Immature natural killer cell (primary cell): ENCODE results near the gene GNA15. TPM values are rescaled to one million over a fixed set of nuclear protein-coding genes. Genes with fewer than 3 reads are reported as not detected.
A peak's percentile ranks its signal among the peaks of the same experiment; 100 is the strongest.

Experiments used
- DNase-seq, 3 donors: peaks; one replicate each; pipeline ENCODE4 v3.0.0; 2022; ENCODE audit warnings: mixed read lengths in 1 of 3
- H3K27ac Mint-ChIP-seq, 6 donors: one replicate each; pipeline ENCODE4 v1.8.0; 2020; ENCODE audit warnings: mixed read lengths in 6 of 6, mild to moderate bottlenecking in 5 of 6, inconsistent platforms in 4 of 6, moderate library complexity in 3 of 6
- H3K27me3 Mint-ChIP-seq, 3 donors: one replicate each; pipeline ENCODE4 v1.8.0; 2020 to 2021; ENCODE audit warnings: low read depth in 3 of 3, mild to moderate bottlenecking in 3 of 3, mixed read lengths in 3 of 3, moderate library complexity in 3 of 3, inconsistent platforms in 1 of 3
- H3K36me3 Mint-ChIP-seq, 3 donors: one replicate each; pipeline ENCODE4 v1.8.0; 2020; ENCODE audit warnings: mixed read lengths in 3 of 3, inconsistent platforms in 2 of 3, mild to moderate bottlenecking in 2 of 3
- H3K4me1 Mint-ChIP-seq, 2 donors: one replicate each; pipeline ENCODE4 v1.8.0; 2020; ENCODE audit warnings: inconsistent platforms in 2 of 2, mild to moderate bottlenecking in 2 of 2, mixed read lengths in 2 of 2, moderate library complexity in 1 of 2
- H3K4me3 Mint-ChIP-seq, 5 donors: one replicate each; pipeline ENCODE4 v1.8.0; 2020; ENCODE audit warnings: mild to moderate bottlenecking in 5 of 5, mixed read lengths in 5 of 5, inconsistent platforms in 3 of 5, moderate library complexity in 3 of 5
- H3K9me3 Mint-ChIP-seq, 6 donors: one replicate each; pipeline ENCODE4 v1.8.0; 2020; ENCODE audit warnings: mild to moderate bottlenecking in 6 of 6, mixed read lengths in 6 of 6, inconsistent platforms in 4 of 6, moderate library complexity in 3 of 6
- polyA plus RNA-seq, 3 donors: library from polyadenylated mRNA; unstranded; fragments of 300-500 nt; fragmentation: Illumina TruSeq; gene quantifications; one replicate each; pipeline ENCODE4 v1.2.3, GENCODE V29; 2021

Gene GNA15
- polyA plus RNA-seq, 3 donors from 2014 or later = 0.25 to 2.8 (median 2.3) TPM

DNA sequence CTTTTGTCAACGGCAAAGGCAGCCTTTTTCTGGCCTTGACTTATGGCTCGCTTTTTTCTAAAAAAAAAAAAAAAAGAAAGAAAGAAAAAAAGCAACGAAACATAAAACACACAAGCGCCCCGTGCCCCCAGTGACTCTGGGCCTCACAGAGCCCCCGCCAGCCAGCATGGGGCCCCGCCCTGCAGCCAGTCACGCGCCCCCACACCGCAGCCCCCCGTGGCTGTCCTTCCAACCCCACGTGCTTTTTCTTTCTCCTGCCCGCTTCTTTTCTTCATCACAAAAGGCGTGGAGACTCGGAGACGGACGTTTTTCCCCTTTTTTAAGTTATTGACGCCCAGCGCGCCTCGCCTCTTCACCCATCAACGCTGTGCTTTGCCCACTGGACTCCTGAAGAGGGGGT is 14.4 kb upstream of the GNA15 start:
- H3K27me3 Mint-ChIP-seq = peaks cover 0 to 8% (median 0%) of the 10 kb centered on the region in 3 donors
- no peak overlapping the region for H3K27ac Mint-ChIP-seq
- peaks cover 0 to 1% of the 10 kb centered on the region in 2 donors for H3K4me1 Mint-ChIP-seq
- no peaks in the 10 kb centered on the region for H3K9me3 Mint-ChIP-seq
- H3K36me3 Mint-ChIP-seq = no peaks in the 10 kb centered on the region
- DNase-seq = no peak
- no peak overlapping the region for H3K4me3 Mint-ChIP-seq

GRCh38 chr19:3121821-3122511 is 13.9 kb upstream of the GNA15 start:
- no peak overlapping the region for H3K27ac Mint-ChIP-seq
- DNase-seq = no peak

GRCh38 chr19:3122512-3122870 is 13.3 kb upstream of the GNA15 start:
- no peak for DNase-seq
- Mint-ChIP-seq H3K36me3 (no peaks in the 10 kb centered on the region), H3K4me1 (peaks cover 0 to 1% of the 10 kb centered on the region in 2 donors), H3K9me3 (no peaks in the 10 kb centered on the region), H3K27ac (no peak overlapping the region), H3K4me3 (no peak overlapping the region), H3K27me3 (peaks cover 0 to 8% (median 0%) of the 10 kb centered on the region in 3 donors)

More at GRCh38 chr19:3121821-3122511, 13.9 kb upstream of the GNA15 start:
- peaks cover 0 to 1% of the 10 kb centered on the region in 2 donors for H3K4me1 Mint-ChIP-seq
- H3K27me3 Mint-ChIP-seq = peaks cover 0 to 8% (median 0%) of the 10 kb centered on the region in 3 donors
- H3K9me3 Mint-ChIP-seq = no peaks in the 10 kb centered on the region
- no peaks in the 10 kb centered on the region for H3K36me3 Mint-ChIP-seq
- H3K4me3 Mint-ChIP-seq = no peak overlapping the region

GRCh38 chr19:3123088-3123721 is 12.6 kb upstream of the GNA15 start:
- no peak overlapping the region for H3K27ac Mint-ChIP-seq
- peaks cover 0 to 1% of the 10 kb centered on the region in 2 donors for H3K4me1 Mint-ChIP-seq
- peaks cover 0 to 8% (median 2%) of the 10 kb centered on the region in 3 donors for H3K27me3 Mint-ChIP-seq
- no peak for DNase-seq
- H3K9me3 Mint-ChIP-seq = no peaks in the 10 kb centered on the region
- H3K36me3 Mint-ChIP-seq = no peaks in the 10 kb centered on the region
- no peak overlapping the region for H3K4me3 Mint-ChIP-seq

GRCh38 chr19:3123956-3124355 is 11.9 kb upstream of the GNA15 start:
- Mint-ChIP-seq H3K27ac (no peak overlapping the region), H3K27me3 (peaks cover 0 to 8% (median 2%) of the 10 kb centered on the region in 3 donors), H3K4me3 (no peak overlapping the region), H3K36me3 (no peaks in the 10 kb centered on the region), H3K9me3 (no peaks in the 10 kb centered on the region), H3K4me1 (peaks cover 0 to 1% of the 10 kb centered on the region in 2 donors)
- DNase-seq = no peak

DNA sequence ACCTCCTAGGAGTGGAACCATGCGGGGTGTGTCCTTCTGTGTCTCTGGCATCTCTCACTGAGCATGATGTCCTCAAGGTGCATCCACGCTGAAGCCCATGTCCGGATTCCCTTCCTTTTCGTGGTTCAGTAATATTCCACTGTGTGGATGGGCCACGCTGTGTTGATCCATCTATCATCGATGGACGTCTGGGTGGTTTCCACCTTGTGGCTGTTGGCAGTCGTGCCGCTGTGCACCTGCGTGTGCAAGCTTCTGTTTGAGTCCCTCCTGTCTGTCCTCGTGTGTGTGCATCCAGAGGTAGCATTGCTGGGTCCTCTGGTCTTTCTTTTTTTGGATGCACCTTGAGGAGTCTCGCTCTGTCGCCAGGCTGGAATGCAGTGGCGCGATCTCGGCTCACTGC is 11.2 kb upstream of the GNA15 start:
- Mint-ChIP-seq H3K9me3 (no peaks in the 10 kb centered on the region), H3K4me1 (peaks cover 0 to 1% of the 10 kb centered on the region in 2 donors), H3K4me3 (no peak overlapping the region), H3K27me3 (peaks cover 0 to 8% (median 2%) of the 10 kb centered on the region in 3 donors), H3K27ac (peak overlapping the region in 1 of 6 donors; percentile 65), H3K36me3 (no peaks in the 10 kb centered on the region)
- DNase-seq = no peak

DNA sequence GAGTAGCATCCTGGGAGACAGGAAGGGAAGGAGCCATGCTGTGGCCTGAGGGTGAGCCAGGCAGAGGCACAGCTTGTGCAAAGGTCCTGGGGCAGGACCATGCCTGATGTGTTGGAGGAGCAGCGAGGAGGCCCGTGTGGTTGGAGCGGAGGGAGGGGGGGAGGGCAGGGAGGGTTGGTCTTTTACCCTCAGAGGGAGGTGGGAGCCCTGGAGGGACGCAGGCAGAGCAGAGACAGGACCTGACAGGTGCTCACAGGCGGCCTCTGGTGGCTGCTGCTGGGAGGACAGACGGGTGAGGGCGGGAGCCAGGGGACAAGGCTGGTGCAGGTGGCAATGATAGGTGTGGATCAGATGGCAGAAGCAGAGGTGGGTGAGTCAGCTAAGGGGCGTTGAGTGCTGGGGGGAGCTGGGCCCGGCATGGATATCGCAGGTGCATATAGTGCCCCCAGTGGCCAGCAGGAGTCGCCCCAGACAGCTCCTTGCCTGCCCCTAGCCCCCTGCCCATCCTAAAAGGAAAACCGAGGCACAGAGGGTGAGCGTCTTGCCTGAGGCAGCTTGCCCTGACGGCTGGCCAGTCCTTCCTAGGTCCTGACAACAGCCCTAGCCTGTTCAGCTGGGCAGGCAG is 9.8 kb upstream of the GNA15 start:
- Mint-ChIP-seq H3K27ac (no peak overlapping the region), H3K4me1 (peaks cover 0 to 1% of the 10 kb centered on the region in 2 donors), H3K27me3 (peaks cover 0 to 8% (median 2%) of the 10 kb centered on the region in 3 donors), H3K36me3 (no peaks in the 10 kb centered on the region), H3K4me3 (no peak overlapping the region), H3K9me3 (no peaks in the 10 kb centered on the region)
- DNase-seq = peak; percentile 51 to 61 (median 52)

DNA sequence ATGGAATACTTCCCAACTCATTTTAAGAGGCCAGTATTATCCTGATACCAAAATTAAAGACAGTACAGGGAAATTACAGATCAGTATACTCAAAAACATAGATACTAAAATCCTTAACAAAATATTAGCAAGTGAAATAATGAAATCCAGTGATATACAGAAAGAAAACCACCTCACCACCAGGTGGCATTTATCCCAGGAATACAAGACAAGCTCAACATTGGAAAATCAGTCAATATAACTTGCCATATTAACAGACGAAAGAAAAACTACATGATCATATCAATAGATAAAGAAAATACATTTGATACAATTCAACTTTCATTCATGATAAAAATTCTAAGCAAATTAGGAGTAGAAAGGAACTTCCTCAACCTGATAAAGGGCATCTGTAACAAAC is 6.7 kb upstream of the GNA15 start:
- H3K36me3 Mint-ChIP-seq = no peaks in the 10 kb centered on the region
- peak in 1 of 3 donors; percentile 13 for DNase-seq
- peak overlapping the region in 2 of 6 donors; percentile 33 to 41 for H3K27ac Mint-ChIP-seq
- H3K4me1 Mint-ChIP-seq = peaks cover 14 to 16% of the 10 kb centered on the region in 2 donors
- H3K4me3 Mint-ChIP-seq = no peak overlapping the region
- no peaks in the 10 kb centered on the region for H3K9me3 Mint-ChIP-seq
- H3K27me3 Mint-ChIP-seq = peaks cover 0 to 13% (median 2%) of the 10 kb centered on the region in 3 donors

GRCh38 chr19:3131168-3131567 is 4.7 kb upstream of the GNA15 start:
- Mint-ChIP-seq H3K27me3 (peaks cover 0 to 5% (median 4%) of the 10 kb centered on the region in 3 donors), H3K9me3 (no peaks in the 10 kb centered on the region), H3K4me1 (peaks cover 13 to 17% of the 10 kb centered on the region in 2 donors), H3K27ac (peak overlapping the region in 2 of 6 donors; percentile 21 to 54), H3K4me3 (no peak overlapping the region), H3K36me3 (no peaks in the 10 kb centered on the region)
- no peak for DNase-seq

DNA sequence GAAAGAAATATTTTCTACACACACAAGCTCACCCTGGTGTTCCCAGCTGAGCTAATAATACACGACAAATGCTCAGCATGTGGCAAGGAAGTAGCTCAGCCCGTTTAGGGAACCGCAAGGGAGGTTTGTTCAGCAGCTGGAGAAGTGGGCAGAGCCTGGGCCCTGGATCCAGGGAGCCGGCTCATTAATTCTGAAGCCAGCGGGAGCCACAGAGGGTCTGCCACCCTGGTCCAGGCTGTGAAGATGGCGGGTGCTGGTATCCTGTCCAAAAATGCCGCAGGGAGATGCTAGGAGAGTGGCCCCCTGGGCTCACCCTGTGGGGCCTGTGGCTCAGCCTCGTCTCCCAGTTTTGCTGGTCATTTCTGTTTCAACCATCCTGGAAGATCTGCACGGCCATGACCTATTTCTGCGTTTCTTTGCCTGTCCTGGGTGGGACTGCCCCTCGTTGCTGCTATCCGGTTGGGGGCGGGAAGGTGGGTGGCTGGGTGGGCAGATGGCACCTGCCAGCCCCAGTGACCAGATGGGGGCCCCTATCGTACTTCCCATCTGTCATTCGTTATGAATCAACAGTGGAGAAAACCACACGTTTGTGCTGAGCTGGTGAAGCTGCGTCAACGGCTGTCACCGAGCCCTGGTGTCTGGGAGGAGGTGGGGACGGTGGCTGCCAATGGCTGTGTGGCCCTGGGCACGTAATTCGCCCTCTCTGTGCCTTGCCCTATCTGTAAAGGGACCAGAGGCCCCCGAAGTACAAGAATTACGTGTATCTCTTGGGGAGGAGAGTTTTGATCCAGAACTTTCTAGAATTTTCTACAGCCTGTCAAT is 2.7 kb upstream of the GNA15 start:
- Mint-ChIP-seq H3K4me1 (peaks cover 13 to 17% of the 10 kb centered on the region in 2 donors), H3K27me3 (peaks cover 0 to 7% (median 2%) of the 10 kb centered on the region in 3 donors), H3K4me3 (peak overlapping the region; percentile 53 to 80 (median 70)), H3K36me3 (peaks cover 0 to 3% (median 0%) of the 10 kb centered on the region in 3 donors), H3K27ac (peak overlapping the region; percentile 77 to 96 (median 90)), H3K9me3 (no peaks in the 10 kb centered on the region)
- peak; percentile 84 to 90 (median 85) for DNase-seq

- peak overlapping the region; percentile 77 to 96 (median 90) for H3K27ac Mint-ChIP-seq
Measured at GRCh38 chr19:3133793-3134116, 2.1 kb upstream of the GNA15 start.

GRCh38 chr19:3136684-3137055 is 837 bp downstream of the GNA15 start:
- Mint-ChIP-seq H3K9me3 (peaks cover 0 to 4% (median 0%) of the 10 kb centered on the region in 6 donors), H3K4me1 (peaks cover 13 to 17% of the 10 kb centered on the region in 2 donors), H3K27ac (peak overlapping the region in 3 of 6 donors; percentile 57 to 77 (median 71)), H3K27me3 (peaks cover 0 to 7% (median 2%) of the 10 kb centered on the region in 3 donors), H3K4me3 (peak overlapping the region in 1 of 5 donors; percentile 23), H3K36me3 (peaks cover 0 to 3% (median 0%) of the 10 kb centered on the region in 3 donors)
- DNase-seq = no peak

More at GRCh38 chr19:3133793-3134116, 2.1 kb upstream of the GNA15 start:
- Mint-ChIP-seq H3K4me3 (peak overlapping the region; percentile 53 to 80 (median 70)), H3K9me3 (no peaks in the 10 kb centered on the region), H3K36me3 (peaks cover 0 to 3% (median 0%) of the 10 kb centered on the region in 3 donors), H3K4me1 (peaks cover 13 to 17% of the 10 kb centered on the region in 2 donors), H3K27me3 (peaks cover 0 to 7% (median 2%) of the 10 kb centered on the region in 3 donors)
- DNase-seq = no peak

- peaks cover 0 to 4% (median 0%) of the 10 kb centered on the region in 6 donors for H3K9me3 Mint-ChIP-seq
- peaks cover 0 to 7% (median 2%) of the 10 kb centered on the region in 3 donors for H3K27me3 Mint-ChIP-seq
- peak overlapping the region in 3 of 6 donors; percentile 57 to 77 (median 71) for H3K27ac Mint-ChIP-seq
- peaks cover 0 to 3% (median 0%) of the 10 kb centered on the region in 3 donors for H3K36me3 Mint-ChIP-seq
- H3K4me3 Mint-ChIP-seq = peak overlapping the region in 1 of 5 donors; percentile 23
- H3K4me1 Mint-ChIP-seq = peaks cover 17 to 18% of the 10 kb centered on the region in 2 donors
- no peak for DNase-seq
Measured at GRCh38 chr19:3137119-3137518, 1.3 kb downstream of the GNA15 start.
